HG02763 (cell line): ENCODE measurements around the gene GPATCH2.
"Not testable (repeated sequence)": the region's sequence is repeated elsewhere in the genome, so short reads cannot be mapped to it uniquely, and the experiment has no call there.

Experiments
- ATAC-seq: cut with Tn5 transposase; IDR thresholded peaks from one replicate; pipeline ENCODE4 v1.9.1; 2021; ENCODE audit warnings: mild to moderate bottlenecking, moderate library complexity; ENCODE audit not compliant: unreplicated experiment

Gene GPATCH2

DNA sequence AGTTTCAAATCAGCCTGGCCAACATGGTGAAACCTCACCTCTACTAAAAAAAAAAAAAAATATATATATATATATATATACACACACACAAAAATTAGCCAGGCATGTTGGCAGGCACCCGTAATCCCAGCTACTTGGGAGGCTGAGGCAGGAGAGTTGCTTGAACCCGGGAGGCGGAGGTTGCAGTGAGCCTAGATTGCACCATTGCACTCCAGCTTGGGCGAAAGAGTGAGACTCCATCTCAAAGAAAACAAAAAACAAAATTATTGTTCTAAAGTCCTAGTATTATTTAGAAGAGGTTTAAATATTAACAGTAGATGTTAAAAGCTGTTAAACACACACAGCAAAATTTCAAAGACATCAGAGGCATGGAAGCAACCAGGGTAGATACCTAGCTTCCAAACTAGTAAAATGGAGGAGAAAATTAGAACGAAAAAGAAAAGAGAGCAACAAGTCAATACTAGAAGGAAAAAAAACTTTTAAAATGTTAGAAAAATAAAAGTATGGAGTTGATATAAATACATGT lies 46.5 kb downstream of the GPATCH2 start:
- ATAC-seq, result not testable (repeated sequence)

DNA sequence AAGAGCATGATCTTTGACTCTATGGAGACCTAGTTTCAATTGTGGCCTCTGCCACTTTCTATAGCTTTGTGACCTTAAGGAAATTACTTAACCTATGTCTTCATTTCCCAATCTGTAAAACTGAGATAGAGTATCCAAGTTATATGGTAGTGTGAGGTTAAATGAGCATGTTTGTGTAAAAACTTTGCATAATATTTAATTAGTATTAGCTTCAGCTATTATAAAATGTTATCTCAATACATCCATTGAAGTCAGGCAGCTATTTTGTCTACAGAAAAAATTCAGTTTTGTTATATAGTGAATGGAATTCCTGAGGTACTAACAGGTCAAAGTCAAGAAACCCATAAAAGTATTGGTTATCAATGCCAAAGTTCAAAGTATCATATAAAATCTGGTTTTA lies 53.6 kb downstream of the GPATCH2 start:
- ATAC-seq, result no peak

DNA sequence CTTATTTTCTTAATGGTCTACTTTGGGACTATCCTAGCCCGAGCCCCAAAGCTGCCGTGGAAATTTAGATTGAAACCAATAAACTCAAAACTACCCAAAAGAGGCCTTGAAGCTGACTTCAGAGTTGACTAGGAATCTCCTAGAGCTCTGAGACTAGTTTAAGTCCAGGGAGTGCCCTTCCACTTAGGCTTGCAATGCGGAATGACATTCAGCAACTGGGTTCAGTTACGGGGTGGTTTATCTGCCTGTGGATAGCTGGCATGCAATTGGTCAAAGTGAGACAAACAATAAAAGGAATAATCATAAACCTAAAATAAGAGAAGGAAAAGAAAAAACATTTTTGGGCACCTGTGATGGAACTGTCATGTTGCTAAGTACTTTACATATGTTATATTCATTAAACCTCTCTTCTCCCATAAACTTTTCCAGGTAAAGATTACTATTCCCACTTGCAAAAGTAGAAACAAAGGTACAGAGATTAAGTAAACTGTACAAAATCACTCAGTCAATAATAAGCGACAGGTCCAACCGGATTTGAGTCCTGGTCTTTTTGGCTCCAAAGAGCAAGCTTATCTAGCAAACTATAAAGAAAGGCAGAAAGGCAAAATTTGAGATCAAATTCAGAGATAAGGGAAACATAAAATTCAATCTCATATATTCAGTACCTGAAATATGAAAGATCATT lies 56.5 kb downstream of the GPATCH2 start:
- ATAC-seq, result no peak

DNA sequence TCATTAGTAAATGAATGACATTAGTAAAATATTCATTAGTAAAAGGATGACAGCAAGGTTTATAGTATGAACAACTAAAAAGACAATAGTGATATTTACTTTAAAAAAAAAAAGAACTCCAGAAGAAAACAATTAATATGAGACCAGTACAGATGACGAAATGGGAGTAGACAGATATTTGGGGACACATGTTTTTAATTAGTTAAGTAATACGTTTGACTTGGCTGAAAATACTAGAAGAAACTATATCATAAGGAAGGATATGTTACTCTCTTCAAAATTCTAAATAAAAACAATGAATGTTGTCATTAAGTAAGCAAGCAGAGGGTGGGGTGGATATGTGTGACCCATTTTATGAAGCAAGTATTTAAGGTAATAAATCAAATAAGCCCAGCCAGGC lies 61.9 kb downstream of the GPATCH2 start:
- no peak for ATAC-seq

DNA sequence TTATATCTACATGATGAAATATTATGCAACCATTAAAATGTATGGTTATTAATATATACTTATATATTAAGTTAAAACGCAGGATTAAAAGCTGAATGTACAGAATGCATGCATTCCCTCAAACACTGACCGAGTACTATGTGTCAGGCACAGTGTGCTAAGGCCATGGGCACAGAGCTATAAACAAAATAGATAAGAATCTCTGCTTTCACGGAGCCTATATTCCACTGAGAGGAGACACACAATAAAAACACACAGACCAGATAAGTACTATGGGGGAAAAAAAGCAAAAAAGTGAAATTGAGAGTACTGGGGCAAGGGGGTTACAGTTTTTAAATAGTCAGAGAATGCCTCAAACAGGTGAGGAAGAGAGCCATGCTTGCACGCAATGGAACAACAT lies 62.7 kb downstream of the GPATCH2 start:
- ATAC-seq, result no peak

DNA sequence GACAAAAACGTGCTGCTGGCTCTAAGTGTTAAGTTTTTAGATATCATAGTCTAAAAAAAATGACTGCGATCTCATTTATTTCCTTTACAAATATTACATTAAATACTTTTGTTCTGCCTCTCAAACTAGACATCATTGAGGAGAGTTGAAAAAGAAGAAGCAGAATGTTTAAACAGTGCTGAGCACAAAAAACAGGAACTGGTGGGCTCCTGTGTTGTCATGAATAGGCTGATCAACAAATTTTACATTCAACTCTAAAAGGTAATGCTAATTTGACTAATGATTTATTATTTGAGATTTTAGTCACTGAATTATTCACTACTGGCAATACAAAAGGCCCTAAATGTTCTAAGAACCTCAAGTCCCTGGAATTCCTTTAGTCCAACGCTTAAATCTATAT lies 66.1 kb downstream of the GPATCH2 start:
- ATAC-seq, result no peak

DNA sequence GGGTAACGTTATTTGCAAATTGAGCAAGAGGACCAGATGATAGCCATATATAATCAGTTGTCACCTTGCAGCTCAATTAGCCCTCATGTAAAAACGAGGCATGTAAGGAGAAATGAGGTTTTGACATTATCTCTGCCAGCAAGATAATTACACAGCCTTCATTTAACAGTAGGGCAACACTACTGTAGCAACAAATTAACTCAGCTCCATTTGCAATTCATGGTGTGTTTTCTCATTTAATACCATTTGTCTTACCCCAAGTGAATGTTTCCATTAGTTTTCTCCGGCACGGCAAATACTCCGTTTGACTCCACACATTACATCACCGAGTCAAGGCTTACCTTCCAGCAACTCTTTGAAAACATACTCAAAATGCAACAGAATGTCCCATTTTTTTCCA lies 66.7 kb downstream of the GPATCH2 start:
- ATAC-seq, result no peak

DNA sequence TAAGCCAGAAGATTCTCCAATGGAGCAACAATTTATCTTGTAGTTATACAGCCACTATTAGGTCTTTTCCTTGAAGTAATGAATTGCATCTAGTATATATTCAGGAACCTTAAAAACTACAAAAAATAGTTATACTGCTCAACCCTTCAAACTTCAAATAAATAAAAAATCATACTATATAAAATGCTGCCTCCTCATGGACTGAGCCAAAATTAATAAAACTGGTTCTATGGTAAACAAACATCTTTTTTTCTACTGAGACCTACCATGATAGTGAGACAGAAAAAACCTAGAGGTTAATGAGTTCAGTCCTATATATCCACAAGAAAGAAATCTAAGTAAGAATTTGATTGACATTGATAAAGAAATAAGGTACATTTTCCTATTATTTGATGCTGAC lies 67.7 kb downstream of the GPATCH2 start:
- ATAC-seq, result no peak

DNA sequence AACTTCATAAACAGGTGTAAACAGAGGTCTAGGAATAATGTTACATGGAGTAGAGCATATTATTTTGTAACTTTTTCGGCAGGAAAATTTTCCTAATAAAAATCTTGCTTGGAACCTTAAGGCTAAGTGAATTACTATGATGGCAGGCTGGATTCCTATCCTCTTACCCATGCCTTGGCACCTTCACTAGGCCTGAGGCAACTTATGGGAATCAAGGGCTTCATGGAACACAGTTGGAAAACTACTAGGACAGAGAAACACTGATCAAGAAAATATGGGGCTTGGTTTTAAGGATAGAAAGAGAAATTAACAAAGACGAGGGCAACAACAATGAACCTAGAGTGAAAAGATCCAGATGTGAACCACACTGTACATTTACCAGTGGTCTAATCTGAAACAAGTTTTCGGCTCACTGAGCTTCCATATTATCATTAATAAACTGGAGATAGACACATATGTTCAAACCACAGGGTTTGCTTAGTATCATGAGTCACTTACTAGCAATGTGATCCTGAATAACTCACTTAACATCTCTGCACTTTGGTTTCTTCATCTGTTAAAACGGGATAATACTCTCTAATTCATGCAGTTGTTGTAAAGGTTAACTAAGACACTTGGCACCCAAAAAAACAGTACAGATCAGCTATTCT lies 68.5 kb downstream of the GPATCH2 start:
- ATAC-seq, result no peak

DNA sequence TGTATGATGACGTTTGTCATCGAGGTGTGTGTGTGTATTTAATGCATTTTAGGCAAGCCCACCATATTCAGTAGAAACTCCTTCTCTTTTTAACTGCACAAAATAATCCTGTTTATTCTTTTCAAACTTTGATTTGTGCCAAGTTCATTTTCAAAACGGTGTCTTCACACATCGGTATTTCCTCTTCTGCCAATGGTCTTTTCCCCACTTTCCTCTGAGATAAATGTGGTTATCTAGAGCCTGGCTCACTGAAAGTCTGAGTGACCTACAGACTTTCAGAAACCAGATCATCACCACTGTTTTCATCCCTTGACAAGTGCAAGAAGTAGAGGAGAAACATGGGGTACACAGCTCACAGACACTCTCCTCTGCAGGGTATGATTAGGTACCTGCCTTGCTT lies 69.4 kb downstream of the GPATCH2 start:
- ATAC-seq, result no peak

DNA sequence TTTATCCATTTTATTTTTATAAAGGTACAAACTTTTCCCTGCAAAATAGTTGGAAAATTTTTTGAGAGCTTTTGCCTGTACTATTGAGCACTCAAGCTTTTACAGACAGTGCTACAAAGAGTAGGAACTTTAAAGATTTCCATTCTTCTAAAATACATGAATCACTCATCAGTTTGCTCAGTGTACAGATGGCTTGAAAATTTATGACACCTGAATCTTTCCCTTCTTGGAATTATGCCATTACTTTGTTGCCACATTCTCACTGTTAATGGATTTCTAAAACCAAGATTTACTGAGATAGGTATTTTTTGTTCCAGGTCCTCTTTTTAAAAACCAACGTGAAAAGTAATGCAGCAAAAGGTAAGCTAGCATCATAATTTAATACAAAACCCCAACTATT lies 76.0 kb downstream of the GPATCH2 start:
- no peak for ATAC-seq

DNA sequence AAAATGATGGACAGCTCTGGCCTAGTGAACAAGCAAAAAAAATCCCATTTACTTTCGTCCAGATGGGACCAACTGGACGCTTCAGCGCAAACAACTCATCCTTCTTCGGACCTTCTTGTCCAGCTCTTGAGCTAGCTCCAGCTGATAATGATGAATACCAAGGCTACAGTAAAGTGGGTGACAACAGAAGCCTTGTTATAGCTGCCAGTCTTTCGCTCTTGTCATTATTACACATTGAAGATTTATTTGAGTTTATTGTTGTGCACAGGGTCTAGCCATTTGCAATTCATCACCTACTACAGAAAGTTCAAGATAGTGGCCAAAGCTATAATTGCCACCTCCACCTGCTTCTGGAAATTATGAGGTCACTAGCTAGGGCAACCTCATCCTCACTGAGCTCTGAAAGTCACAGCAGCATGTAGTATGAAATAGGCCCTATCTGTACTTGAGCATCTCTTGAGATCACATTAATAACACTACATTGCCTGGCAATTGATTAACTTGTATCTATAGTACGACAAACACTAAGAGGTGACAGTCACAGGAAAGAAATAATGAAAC lies 76.9 kb downstream of the GPATCH2 start:
- ATAC-seq, result no peak

DNA sequence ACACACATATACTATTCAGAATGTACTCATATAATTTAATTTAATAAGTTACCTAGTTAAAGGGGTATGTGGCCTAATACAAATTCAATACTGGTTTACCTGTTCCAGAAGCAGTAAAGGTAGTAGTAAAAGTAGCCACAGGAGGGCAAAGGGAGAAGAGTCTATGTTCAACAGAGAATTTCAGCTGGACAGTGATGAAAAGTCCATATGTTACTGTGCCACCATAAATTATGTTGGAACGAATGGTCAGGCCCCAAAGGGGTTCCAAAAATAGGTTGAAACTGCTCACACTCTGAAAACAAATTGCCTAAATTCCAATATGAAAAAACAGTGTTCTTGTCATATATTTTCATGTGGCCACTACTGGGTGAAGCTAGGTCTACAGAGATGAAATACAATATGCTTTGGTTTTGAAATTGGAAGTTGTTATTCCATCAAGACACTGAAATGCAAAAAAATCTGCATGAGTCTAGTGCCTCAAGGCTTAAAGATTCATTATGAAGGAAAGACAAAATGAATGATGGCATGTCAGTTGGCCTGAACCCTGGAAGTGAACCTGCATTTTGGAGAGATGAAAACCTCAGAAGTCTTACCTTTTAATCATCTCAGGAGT lies 78.4 kb downstream of the GPATCH2 start:
- no peak for ATAC-seq

DNA sequence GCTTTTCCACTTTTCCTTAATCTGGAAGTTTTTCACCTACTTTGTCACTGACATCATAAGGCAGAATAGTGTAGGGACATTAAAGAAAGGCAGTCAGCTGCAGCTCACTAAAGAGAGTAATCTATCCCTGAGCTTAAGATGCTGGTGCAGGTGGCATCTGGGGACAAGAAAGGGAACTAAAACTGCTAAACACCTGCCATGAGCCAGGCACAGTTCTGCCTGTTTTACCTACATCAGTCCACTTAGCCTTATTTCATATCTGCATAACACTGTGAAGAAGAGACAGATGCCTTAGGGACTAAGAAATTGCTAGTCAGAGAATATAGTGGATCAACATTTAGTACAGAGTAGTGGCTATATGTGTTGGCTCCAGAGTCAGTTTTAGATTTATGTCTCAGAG lies 88.1 kb downstream of the GPATCH2 start:
- peak; percentile 98 for ATAC-seq

DNA sequence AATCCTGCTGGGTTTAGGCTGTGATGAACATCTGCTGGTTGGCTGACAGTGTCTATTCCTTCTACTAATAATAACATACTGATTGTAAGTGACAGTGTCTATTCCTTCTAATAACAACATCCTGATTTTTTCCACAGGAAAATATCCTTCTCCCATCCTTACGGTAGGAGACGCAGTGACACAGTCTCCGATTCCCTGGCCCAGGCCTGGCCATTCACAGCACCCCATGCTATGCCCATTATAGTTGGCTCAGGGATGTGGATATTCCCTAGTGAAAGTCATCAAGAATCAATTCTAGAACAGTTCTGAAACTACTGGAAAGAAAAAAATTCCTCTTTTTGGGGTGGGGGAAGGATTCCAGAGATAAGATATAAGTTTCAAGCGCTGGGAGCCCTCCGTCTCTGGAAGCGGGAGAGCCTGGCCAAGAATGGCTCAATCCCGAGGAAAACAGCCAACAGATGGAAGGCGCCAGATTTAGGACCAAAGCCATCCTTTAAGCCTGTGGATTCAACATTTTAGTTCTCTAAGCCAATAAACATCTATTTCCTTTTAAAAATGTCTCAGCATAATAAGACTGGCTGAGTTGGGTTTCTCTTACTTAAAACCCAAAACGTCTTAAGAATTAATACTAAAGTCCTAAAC lies 88.6 kb downstream of the GPATCH2 start:
- no peak for ATAC-seq

DNA sequence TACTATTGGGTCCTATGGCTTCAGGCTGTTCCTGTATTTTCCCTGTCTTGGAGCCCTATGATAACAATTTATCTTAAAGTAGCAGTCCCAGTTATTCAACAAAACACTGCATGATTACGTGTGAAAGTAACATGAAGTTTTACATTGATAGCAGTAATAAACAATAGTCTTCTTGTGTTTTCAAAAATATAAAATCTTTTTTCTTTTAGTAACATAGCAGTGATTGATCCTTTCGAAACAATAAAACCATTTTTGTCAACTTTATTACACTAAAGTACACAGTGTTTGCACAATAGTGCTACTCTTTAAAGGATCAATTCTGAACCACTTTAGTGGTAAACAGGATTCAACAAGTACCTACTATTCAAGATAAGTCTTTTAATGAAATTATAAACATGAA lies 90.6 kb downstream of the GPATCH2 start:
- no peak for ATAC-seq

DNA sequence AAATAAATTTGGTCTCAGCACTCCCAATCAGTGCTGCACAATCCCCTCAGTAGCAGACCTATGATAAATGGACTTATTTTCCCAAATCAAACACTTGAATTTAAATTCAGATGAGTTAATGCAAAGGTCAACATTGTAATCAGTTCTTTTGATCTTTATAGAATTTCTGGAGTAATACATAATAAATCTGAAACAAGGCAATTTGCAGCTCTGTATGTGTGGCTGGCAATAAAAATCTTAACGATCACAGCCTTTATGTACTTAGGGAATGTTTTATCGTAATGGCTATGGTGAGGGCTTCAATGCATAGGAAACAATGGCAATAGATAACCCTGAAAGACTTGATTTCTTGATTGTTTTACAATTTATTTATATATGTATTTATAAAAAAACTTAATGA lies 91.4 kb downstream of the GPATCH2 start:
- ATAC-seq, result no peak

DNA sequence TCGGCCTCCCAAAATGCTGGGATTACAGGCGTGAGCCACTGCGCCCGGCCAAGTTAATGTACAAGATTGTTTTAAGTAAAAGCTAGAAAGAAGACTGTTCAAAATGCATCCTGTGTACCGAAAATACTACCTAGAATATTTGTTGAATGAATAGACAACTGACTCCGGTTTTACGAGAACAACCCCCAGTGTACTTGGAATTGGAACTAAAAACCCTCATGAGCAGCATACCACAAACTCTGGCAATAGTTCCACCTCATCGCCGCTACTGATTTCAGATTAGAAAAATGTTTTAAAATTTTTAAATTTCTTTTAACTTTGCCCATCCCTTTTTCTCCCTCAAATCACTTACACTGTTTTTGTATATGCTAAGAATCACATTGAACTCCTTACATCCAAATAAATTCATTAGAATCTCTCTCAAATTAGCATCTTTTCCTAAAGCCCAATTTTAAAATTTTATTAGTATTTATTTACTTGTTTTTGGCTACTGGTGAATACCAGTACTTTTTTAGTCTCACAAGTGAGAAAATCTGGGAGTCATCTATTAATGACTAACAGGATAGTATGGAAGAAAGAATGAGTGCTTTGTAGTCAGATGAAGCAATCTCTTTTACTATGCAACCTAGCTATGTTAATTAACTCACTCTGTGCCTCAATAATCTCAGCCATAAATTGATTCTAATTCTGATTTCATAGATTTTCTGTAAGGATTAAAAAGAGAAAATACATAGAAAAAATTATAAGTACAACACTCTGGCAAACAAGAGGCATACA lies 95.1 kb downstream of the GPATCH2 start:
- ATAC-seq, result no peak

DNA sequence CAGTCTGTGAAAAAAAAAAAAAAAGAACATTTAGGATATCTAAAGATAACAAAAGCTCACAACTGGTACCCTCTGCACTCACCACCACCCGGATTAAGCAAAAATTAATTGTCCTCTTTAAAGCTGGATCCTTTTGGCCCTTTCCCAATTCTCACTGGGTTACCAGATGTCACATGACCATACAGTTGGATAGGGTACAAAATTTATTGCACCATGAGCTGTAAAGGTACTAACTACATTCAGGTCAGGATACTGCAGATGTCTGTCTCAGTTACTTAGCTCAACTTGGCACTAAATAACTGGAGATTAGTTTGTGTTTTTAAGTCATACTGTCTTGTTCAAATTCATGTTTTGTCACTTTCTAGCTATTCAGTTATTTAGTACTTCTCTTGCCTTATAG lies 96.3 kb downstream of the GPATCH2 start:
- ATAC-seq, result no peak

DNA sequence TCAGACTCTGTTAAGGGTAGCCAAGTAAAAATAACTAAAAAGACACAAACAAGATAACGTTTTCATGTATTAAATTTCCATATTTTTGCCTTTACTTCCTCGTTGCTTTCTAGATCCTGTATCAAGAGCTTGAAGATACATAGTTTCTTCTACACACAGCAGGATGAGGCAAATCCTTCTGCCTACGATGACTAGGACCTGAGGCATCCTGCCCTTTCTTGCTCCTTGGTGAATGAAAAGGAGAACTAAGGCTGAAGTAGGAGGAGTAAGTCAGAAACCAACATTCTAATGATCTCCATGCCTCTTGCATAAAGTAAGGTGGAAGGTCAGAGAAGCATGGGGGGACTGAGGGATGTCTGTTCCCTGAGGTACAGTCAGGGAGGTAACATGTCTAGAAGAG lies 102.6 kb downstream of the GPATCH2 start:
- no peak for ATAC-seq

DNA sequence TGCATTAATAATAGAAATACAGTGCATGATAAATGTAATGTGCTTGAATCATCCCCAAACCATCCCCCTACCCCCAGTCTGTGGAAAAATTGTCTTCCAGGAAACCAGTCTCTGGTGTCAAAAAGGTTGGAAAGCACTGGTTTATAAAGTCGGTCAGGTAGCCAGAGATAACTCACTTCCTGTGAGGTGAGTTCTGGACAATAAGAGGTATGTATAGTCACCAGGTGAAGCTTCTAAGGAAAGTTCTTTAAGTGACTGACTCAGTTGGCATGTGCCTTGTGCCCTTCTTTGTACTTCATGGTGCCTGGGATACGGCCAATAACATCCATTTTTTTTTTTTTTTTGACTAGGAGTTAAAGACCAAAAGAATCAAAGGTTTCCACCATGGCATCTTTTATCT lies 103.7 kb downstream of the GPATCH2 start:
- no peak for ATAC-seq
